Parathyroid adenoma (tissue), 2 donors: Measurements from ENCODE around the gene GPR45.

Source experiments
- H2AFZ ChIP-seq: fragments of 300-600 bp; sonication (generic); one replicate; pipeline ENCODE4 v1.7.0; 2017; ENCODE audit warnings: antibody characterized with exemption, mild to moderate bottlenecking
- H3K27ac ChIP-seq: fragments of 300-600 bp; sonication (generic); one replicate; pipeline ENCODE4 v1.7.0; 2017
- H3K27me3 ChIP-seq: fragments of 300-600 bp; sonication (generic); one replicate; pipeline ENCODE4 v1.7.0; 2017; ENCODE audit warnings: low read length; ENCODE audit not compliant: control insufficient read depth, insufficient read depth
- H3K36me3 ChIP-seq: fragments of 300-600 bp; sonication (generic); one replicate; pipeline ENCODE4 v1.7.0; 2017; ENCODE audit warnings: low read length; ENCODE audit not compliant: control insufficient read depth, insufficient read depth
- H3K4me1 ChIP-seq: fragments of 300-600 bp; sonication (generic); one replicate; pipeline ENCODE4 v1.7.0; 2017; ENCODE audit warnings: control low read depth
- H3K4me2 ChIP-seq: fragments of 300-600 bp; sonication (generic); one replicate; pipeline ENCODE4 v1.7.0; 2017; ENCODE audit warnings: low read length
- H3K4me3 ChIP-seq: fragments of 300-600 bp; sonication (generic); one replicate; pipeline ENCODE4 v1.7.0; 2017; ENCODE audit warnings: low read depth, low read length
- H3K79me2 ChIP-seq: fragments of 300-600 bp; sonication (generic); one replicate; pipeline ENCODE4 v1.7.0; 2017; ENCODE audit warnings: control low read depth
- H3K9ac ChIP-seq: fragments of 300-600 bp; sonication (generic); one replicate; pipeline ENCODE4 v1.7.0; 2017; ENCODE audit warnings: mild to moderate bottlenecking
- H3K9me3 ChIP-seq: fragments of 300-600 bp; sonication (generic); one replicate; pipeline ENCODE4 v1.7.0; 2017; ENCODE audit warnings: low read length; ENCODE audit not compliant: control insufficient read depth
- CTCF ChIP-seq: fragments of 300-600 bp; sonication (generic); IDR thresholded peaks from one replicate; pipeline ENCODE4 v1.7.0; 2017; ENCODE audit warnings: antibody characterized with exemption, mild to moderate bottlenecking
- donor health status: primary hyperparathyroidism.

The GPR45 gene

GRCh38 chr2:105283532-105283931, 42.0 kb downstream of the GPR45 start:
- Histone ChIP-seq H3K9me3 (no peaks in the 10 kb centered on the region), H3K9ac (no peak overlapping the region), H3K4me3 (no peak overlapping the region), H3K36me3 (no peaks in the 10 kb centered on the region), H3K27ac (no peak overlapping the region), H3K79me2 (no peaks in the 10 kb centered on the region), H3K27me3 (no peaks in the 10 kb centered on the region), H3K4me2 (no peak overlapping the region), H2AFZ (no peak overlapping the region), H3K4me1 (no peaks in the 10 kb centered on the region)
- TF ChIP-seq CTCF: no peak

DNA sequence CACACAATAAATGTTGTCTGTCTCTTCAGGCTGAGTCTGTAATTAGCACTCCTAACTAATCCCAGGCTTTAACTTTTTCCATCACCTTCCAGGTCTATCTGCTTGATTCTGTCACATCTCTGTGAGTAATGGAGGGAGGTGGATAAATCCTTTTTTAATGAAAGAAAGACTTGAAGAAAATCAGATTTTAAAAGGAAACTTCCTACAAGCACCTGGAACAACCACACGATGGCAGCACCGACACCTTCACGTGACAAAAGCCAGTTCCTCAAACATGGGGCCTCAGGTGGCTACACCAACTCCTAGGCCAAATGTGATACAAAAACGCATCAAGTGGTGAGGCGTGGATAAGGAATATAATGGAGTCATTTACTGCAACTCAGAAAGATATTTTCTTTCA, 46.1 kb downstream of the GPR45 start:
- H3K36me3 ChIP-seq: no peaks in the 10 kb centered on the region

GRCh38 chr2:105288133-105288532, 46.6 kb downstream of the GPR45 start:
- peaks cover 11% of the 10 kb centered on the region for H3K79me2 ChIP-seq
- no peak overlapping the region for H3K4me2 ChIP-seq
- no peak for TF ChIP-seq CTCF
- no peaks in the 10 kb centered on the region for H3K4me1 ChIP-seq
- no peaks in the 10 kb centered on the region for H3K9me3 ChIP-seq
- no peak overlapping the region for H3K4me3 ChIP-seq
- no peak overlapping the region for H3K9ac ChIP-seq
- H3K27ac ChIP-seq: no peak overlapping the region
- no peak overlapping the region for H2AFZ ChIP-seq
- H3K27me3 ChIP-seq: no peaks in the 10 kb centered on the region
- no peaks in the 10 kb centered on the region for H3K36me3 ChIP-seq

More for the DNA sequence above, 46.1 kb downstream of the GPR45 start:
- no peaks in the 10 kb centered on the region for H3K9me3 ChIP-seq
- H3K79me2 ChIP-seq: peaks cover 11% of the 10 kb centered on the region
- no peak overlapping the region for H2AFZ ChIP-seq
- H3K9ac ChIP-seq: no peak overlapping the region
- H3K4me2 ChIP-seq: no peak overlapping the region
- H3K4me3 ChIP-seq: no peak overlapping the region
- H3K27me3 ChIP-seq: no peaks in the 10 kb centered on the region
- H3K4me1 ChIP-seq: no peaks in the 10 kb centered on the region
- TF ChIP-seq CTCF: peak; percentile 34
- H3K27ac ChIP-seq: no peak overlapping the region

GRCh38 chr2:105290981-105291660, 49.6 kb downstream of the GPR45 start:
- Histone ChIP-seq H3K4me3 (no peak overlapping the region), H3K36me3 (no peaks in the 10 kb centered on the region), H3K79me2 (peaks cover 14% of the 10 kb centered on the region), H2AFZ (no peak overlapping the region), H3K9me3 (no peaks in the 10 kb centered on the region), H3K4me2 (no peak overlapping the region), H3K9ac (no peak overlapping the region), H3K4me1 (no peaks in the 10 kb centered on the region), H3K27me3 (no peaks in the 10 kb centered on the region), H3K27ac (no peak overlapping the region)
- no peak for TF ChIP-seq CTCF

DNA sequence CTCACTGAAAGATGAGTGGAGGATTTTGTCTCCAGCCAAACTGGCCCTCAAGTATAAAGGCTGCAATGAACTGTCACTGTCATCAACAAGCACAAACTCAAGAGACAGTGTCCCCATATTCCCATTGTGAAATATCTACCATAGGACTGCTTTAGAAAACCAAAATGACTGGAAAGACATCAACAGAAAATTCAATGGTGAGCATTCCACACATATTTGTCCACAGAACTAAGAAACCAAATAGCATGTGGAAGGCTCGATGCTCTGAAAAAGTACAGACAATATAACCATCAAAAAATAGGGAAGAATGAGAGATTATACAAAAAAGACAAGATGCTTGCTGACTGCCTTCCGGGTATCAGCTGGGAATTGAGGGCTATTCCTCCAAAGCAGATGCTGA, 50.4 kb downstream of the GPR45 start:
- Histone ChIP-seq H3K4me3 (no peak overlapping the region), H3K9me3 (no peaks in the 10 kb centered on the region), H3K27me3 (no peaks in the 10 kb centered on the region), H3K79me2 (peaks cover 14% of the 10 kb centered on the region), H3K4me1 (no peaks in the 10 kb centered on the region), H3K4me2 (no peak overlapping the region), H2AFZ (no peak overlapping the region), H3K9ac (no peak overlapping the region), H3K27ac (no peak overlapping the region), H3K36me3 (no peaks in the 10 kb centered on the region)
- no peak for TF ChIP-seq CTCF
